ENCODE data around the gene SMG5. TPM values are rescaled to one million over a fixed set of nuclear protein-coding genes. Genes with fewer than 3 reads are reported as not detected.
"Not testable (repeated sequence)": the region's sequence is repeated elsewhere in the genome, so short reads cannot be mapped to it uniquely, and the experiment has no call there.

The SMG5 gene
- total RNA-seq (64.3 and 65.9 TPM in 2 replicates), polyA plus RNA-seq (54.9 and 63.8 TPM in 2 replicates)

- H3K9me3 ChIP-seq (ENCODE audit: low read depth): no peaks in the 10 kb centered on the region
- under 1% methylated on average over 48 of the region's 50 CpGs for WGBS (ENCODE audit: low lambda C conversion rate, missing lambda C conversion rate)
These were observed at the start of gene SMG5 for GRCh38 chr1:156282479-156283222. SMG5 (minus strand) TSS chr1:156282825; CDS start chr1:156282680, 145 bp downstream.

DNA sequence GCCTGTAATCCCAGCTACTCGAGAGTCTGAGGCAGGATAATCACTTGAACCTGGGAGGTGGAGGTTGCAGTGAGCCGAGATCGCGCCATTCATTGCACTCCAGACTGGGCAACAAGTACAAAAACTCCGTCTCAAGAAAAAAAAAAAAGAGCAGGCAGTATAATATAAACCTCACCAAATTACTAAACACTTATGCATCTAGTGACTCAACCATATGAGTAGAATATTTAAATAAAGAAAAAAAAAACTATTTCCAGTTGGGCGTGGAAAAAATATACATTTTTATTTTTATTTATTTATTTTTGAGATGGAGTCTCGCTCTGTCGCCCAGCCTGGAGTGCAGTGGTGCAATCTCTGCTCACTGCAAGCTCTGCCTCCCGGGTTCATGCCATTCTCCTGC is 40.6 kb upstream of the SMG5 start:
- not testable (repeated sequence) for H3K9me3 ChIP-seq (ENCODE audit: low read depth); H3K4me3 ChIP-seq; H3K36me3 ChIP-seq (replicated peaks; ENCODE audit: insufficient read depth, low read depth); H3K9me2 ChIP-seq (replicated peaks; ENCODE audit: insufficient read depth); H3K4me1 ChIP-seq (ENCODE audit: insufficient read depth); H3K27ac ChIP-seq; H3K79me2 ChIP-seq; H3K4me2 ChIP-seq; DNase-seq (ENCODE audit: low spot score); H4K20me1 ChIP-seq (ENCODE audit: insufficient read depth, poor library complexity, severe bottlenecking); H2AFZ ChIP-seq; H3K27me3 ChIP-seq
- 99% methylated on average over 9 of the region's 9 CpGs for WGBS (ENCODE audit: low lambda C conversion rate, missing lambda C conversion rate)

More at GRCh38 chr1:156282479-156283222, at the start of gene SMG5:
- Histone ChIP-seq H3K4me1 (ENCODE audit: insufficient read depth) (peaks cover 17% of the 10 kb centered on the region), H2AFZ (peak within 1 kb of the TSS; percentile 75), H3K36me3 (replicated peaks; ENCODE audit: insufficient read depth, low read depth) (no peaks in the 10 kb centered on the region), H3K9me2 (replicated peaks; ENCODE audit: insufficient read depth) (no peaks in the 10 kb centered on the region), H3K79me2 (peaks cover 49% of the 10 kb centered on the region), H4K20me1 (ENCODE audit: insufficient read depth, poor library complexity, severe bottlenecking) (peaks cover 21% of the 10 kb centered on the region), H3K27ac (peak within 1 kb of the TSS; percentile 94), H3K4me3 (peak within 1 kb of the TSS; percentile 62), H3K27me3 (no peaks in the 10 kb centered on the region), H3K4me2 (peak within 1 kb of the TSS; percentile 89)
- TF ChIP-seq EZH2 (IDR thresholded peaks at IDR 0.05; ENCODE audit: borderline replicate concordance) (no peak), EZH2phosphoT487 (IDR thresholded peaks at IDR 0.05; ENCODE audit: low read depth, severe bottlenecking, unreplicated experiment) (no peak), CTCF (IDR thresholded peaks at IDR 0.05; ENCODE audit: poor library complexity) (no peak)
- peak; percentile 99 for DNase-seq (ENCODE audit: low spot score)

GRCh38 chr1:156320560-156320959 is 37.9 kb upstream of the SMG5 start:
- Histone ChIP-seq H3K9me3 (ENCODE audit: low read depth) (no peaks in the 10 kb centered on the region), H4K20me1 (ENCODE audit: insufficient read depth, poor library complexity, severe bottlenecking) (no peaks in the 10 kb centered on the region), H3K27me3 (no peaks in the 10 kb centered on the region), H3K27ac (no peak overlapping the region), H3K9me2 (replicated peaks; ENCODE audit: insufficient read depth) (no peaks in the 10 kb centered on the region), H3K4me1 (ENCODE audit: insufficient read depth) (no peaks in the 10 kb centered on the region), H2AFZ (no peak overlapping the region), H3K79me2 (peaks cover 9% of the 10 kb centered on the region), H3K4me2 (no peak overlapping the region), H3K4me3 (no peak overlapping the region), H3K36me3 (replicated peaks; ENCODE audit: insufficient read depth, low read depth) (peaks cover 5% of the 10 kb centered on the region)
- no peak for DNase-seq (ENCODE audit: low spot score)
- TF ChIP-seq EZH2 (IDR thresholded peaks at IDR 0.05; ENCODE audit: borderline replicate concordance) (no peak), CTCF (IDR thresholded peaks at IDR 0.05; ENCODE audit: poor library complexity) (no peak), EZH2phosphoT487 (IDR thresholded peaks at IDR 0.05; ENCODE audit: low read depth, severe bottlenecking, unreplicated experiment) (no peak)
- 91% methylated on average over 3 of the region's 3 CpGs for WGBS (ENCODE audit: low lambda C conversion rate, missing lambda C conversion rate)

DNA sequence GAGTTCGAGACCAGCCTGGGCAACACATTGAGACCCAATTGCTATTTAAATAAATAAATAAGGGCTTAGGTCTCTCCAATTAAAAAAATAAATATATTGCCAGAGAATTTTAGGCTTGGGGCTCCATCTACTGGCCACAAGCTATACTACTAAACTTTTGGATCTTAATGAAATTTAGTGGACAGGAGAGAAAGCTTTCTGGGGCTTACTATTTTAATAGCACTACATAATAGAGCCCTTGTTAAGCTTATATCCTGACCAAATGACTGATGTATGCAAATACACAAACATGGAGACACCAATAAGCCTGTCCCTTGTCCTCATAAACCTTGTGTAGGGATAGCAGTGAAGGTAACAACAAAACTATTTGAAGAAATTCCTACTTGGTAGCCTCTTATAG is 37.0 kb upstream of the SMG5 start:
- no peaks in the 10 kb centered on the region for H3K27me3 ChIP-seq
- peaks cover 5% of the 10 kb centered on the region for H3K36me3 ChIP-seq (replicated peaks; ENCODE audit: insufficient read depth, low read depth)
- no peak overlapping the region for H2AFZ ChIP-seq
- H3K9me3 ChIP-seq (ENCODE audit: low read depth): no peaks in the 10 kb centered on the region
- H4K20me1 ChIP-seq (ENCODE audit: insufficient read depth, poor library complexity, severe bottlenecking): no peaks in the 10 kb centered on the region
- peak; percentile 26 for DNase-seq (ENCODE audit: low spot score)
- H3K4me1 ChIP-seq (ENCODE audit: insufficient read depth): no peaks in the 10 kb centered on the region
- no peak overlapping the region for H3K4me2 ChIP-seq
- H3K27ac ChIP-seq: no peak overlapping the region
- H3K79me2 ChIP-seq: peaks cover 9% of the 10 kb centered on the region
- no peaks in the 10 kb centered on the region for H3K9me2 ChIP-seq (replicated peaks; ENCODE audit: insufficient read depth)
- TF ChIP-seq CTCF (IDR thresholded peaks at IDR 0.05; ENCODE audit: poor library complexity) (peak; percentile 69), EZH2phosphoT487 (IDR thresholded peaks at IDR 0.05; ENCODE audit: low read depth, severe bottlenecking, unreplicated experiment) (no peak), EZH2 (IDR thresholded peaks at IDR 0.05; ENCODE audit: borderline replicate concordance) (no peak)
- H3K4me3 ChIP-seq: no peak overlapping the region
- 100% methylated on average over 1 of the region's 1 CpG for WGBS (ENCODE audit: low lambda C conversion rate, missing lambda C conversion rate)
